CD8-positive, alpha-beta memory T cell (primary cell): ENCODE results near the gene COL4A3. TPM values are rescaled to one million over a fixed set of nuclear protein-coding genes. Genes with fewer than 3 reads are reported as not detected.

Experiments used
- CTCF ChIA-PET: fragments of 350-600 bp; sonication (Branson Sonifier 250); formaldehyde crosslinking; loops from one replicate; lab custom pipeline; 2021; ENCODE audit warnings: antibody characterized with exemption; lab: Charles Lee
- POLR2A ChIA-PET: fragments of 350-600 bp; sonication (Branson Sonifier 250); formaldehyde crosslinking; loops from one replicate; lab custom pipeline; 2021; ENCODE audit warnings: antibody characterized with exemption; lab: Charles Lee
- DNase-seq, 5 donors: peaks; one replicate each; pipeline versions ENCODE4 v3.0.0 to v3.0.0-alpha.2; 2020 to 2022; ENCODE audit warnings: mixed read lengths in 1 of 5
- H3K27ac ChIP-seq: one replicate; pipeline ENCODE4 v1.7.0; 2013; ENCODE audit warnings: low read depth, mild to moderate bottlenecking, low read length, moderate library complexity
- H3K27me3 ChIP-seq: 2 replicates; pipeline ENCODE4 v1.7.0; 2013; ENCODE audit warnings: low read length, mild to moderate bottlenecking; ENCODE audit not compliant: insufficient read depth, poor library complexity, severe bottlenecking
- H3K36me3 ChIP-seq: 2 replicates; pipeline ENCODE4 v1.7.0; 2013; ENCODE audit warnings: mild to moderate bottlenecking, low read length, moderate library complexity; ENCODE audit not compliant: insufficient read depth
- H3K4me1 ChIP-seq: 2 replicates; pipeline ENCODE4 v1.7.0; 2013; ENCODE audit warnings: mild to moderate bottlenecking, low read length, moderate library complexity; ENCODE audit not compliant: insufficient read depth
- H3K4me3 ChIP-seq: 2 replicates; pipeline ENCODE4 v1.7.0; 2013; ENCODE audit warnings: mild to moderate bottlenecking, low read length
- H3K9me3 ChIP-seq: 2 replicates; pipeline ENCODE4 v1.7.0; 2013; ENCODE audit warnings: mild to moderate bottlenecking, low read length
- H3K27ac Mint-ChIP-seq, 8 donors: one replicate each; pipeline ENCODE4 v1.8.0; 2020 to 2021; ENCODE audit warnings: mixed read lengths in 8 of 8, mild to moderate bottlenecking in 6 of 8, inconsistent platforms in 3 of 8, moderate library complexity in 3 of 8
- H3K27me3 Mint-ChIP-seq, 2 donors: one replicate each; pipeline ENCODE4 v1.8.0; 2020 to 2021; ENCODE audit warnings: mixed read lengths in 2 of 2, mild to moderate bottlenecking in 1 of 2, moderate library complexity in 1 of 2
- H3K36me3 Mint-ChIP-seq, 3 donors: one replicate each; pipeline ENCODE4 v1.8.0; 2020 to 2021; ENCODE audit warnings: mixed read lengths in 3 of 3, inconsistent platforms in 1 of 3, mild to moderate bottlenecking in 1 of 3
- H3K4me1 Mint-ChIP-seq, 3 donors: one replicate each; pipeline ENCODE4 v1.8.0; 2020 to 2021; ENCODE audit warnings: mixed read lengths in 3 of 3, inconsistent platforms in 1 of 3, mild to moderate bottlenecking in 1 of 3
- H3K4me3 Mint-ChIP-seq, 7 donors: one replicate each; pipeline ENCODE4 v1.8.0; 2020 to 2021; ENCODE audit warnings: mixed read lengths in 7 of 7, mild to moderate bottlenecking in 6 of 7, moderate library complexity in 4 of 7, inconsistent platforms in 2 of 7
- H3K9me3 Mint-ChIP-seq, 5 donors: one replicate each; pipeline ENCODE4 v1.8.0; 2020 to 2022; ENCODE audit warnings: mixed read lengths in 5 of 5, mild to moderate bottlenecking in 3 of 5, moderate library complexity in 2 of 5, inconsistent platforms in 1 of 5
- polyA plus RNA-seq: library from polyadenylated mRNA; unstranded; fragments of 300-500 nt; fragmentation: Illumina TruSeq; gene quantifications from one replicate; pipeline ENCODE4 v1.2.3, GENCODE V29; 2021
- total RNA-seq, 2 experiments: library from RNA; stranded (reverse); gene quantifications; one replicate each; pipeline ENCODE4 v1.2.3, GENCODE V29; 2021

Gene COL4A3
- total RNA-seq (not detected), polyA plus RNA-seq (not detected)

DNA sequence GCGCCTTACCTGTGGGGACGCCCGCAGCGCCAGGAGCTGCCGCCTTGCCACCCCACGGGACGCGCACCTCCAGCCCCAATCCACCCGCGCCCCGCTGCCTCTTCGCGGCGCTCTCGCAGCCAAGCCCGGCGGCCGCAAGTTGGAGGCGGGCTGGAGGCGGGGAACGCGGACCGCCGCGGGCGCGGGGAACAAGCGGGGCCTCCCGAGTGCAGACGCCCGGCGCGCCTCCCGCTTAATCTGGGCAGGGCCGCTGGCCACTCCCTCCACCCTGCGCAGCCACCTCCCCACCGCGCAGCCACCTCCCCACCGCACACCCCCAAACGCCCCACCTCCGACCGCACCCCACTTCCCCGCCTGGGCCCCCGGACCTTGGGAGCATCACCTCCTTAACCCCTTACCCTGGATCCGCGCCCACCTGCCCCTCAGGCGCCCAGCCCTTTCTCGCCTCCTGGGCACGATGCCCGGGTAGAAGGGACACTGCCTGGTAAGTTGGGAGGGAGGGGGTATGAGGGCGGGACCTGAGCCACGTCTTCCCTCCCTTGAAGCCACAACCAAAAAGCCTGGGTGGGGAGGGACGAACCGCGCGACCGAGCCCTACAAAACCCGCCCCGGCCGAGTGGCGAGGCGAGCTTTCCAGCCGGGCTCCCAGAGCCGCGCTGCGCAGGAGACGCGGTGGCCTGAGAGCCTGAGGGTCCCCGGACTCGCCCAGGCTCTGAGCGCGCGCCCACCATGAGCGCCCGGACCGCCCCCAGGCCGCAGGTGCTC is at the start of gene COL4A3, which contains the start of gene COL4A4:
Gene COL4A3 (plus strand): TSS at position 627 of the 765 bp plus-strand sequence. CDS start 103 bp downstream, at position 730.
Gene COL4A4 (minus strand): TSS at position 208 of the 765 bp plus-strand sequence. CDS start 16,722 bp downstream, outside the sequence.
- Histone ChIP-seq H3K36me3 (no peaks in the 10 kb centered on the region), H3K4me3 (no peak within 1 kb of the TSS), H3K4me1 (peaks cover 5% of the 10 kb centered on the region), H3K27me3 (peaks cover 16% of the 10 kb centered on the region), H3K27ac (no peak within 1 kb of the TSS), H3K9me3 (no peaks in the 10 kb centered on the region)
- H3K36me3 Mint-ChIP-seq, result peaks cover 0 to 1% (median under 1%) of the 10 kb centered on the region in 3 donors
- H3K4me3 Mint-ChIP-seq, result peak within 1 kb of the TSS; percentile 56 to 82 (median 70)
- H3K4me1 Mint-ChIP-seq, result peaks cover 7 to 20% (median 14%) of the 10 kb centered on the region in 3 donors
- CTCF ChIA-PET, result no interaction called here
- peak within 1 kb of the TSS in 1 of 8 donors; percentile 5 for H3K27ac Mint-ChIP-seq
- peaks cover 0 to 2% (median 1%) of the 10 kb centered on the region in 5 donors for H3K9me3 Mint-ChIP-seq
- H3K27me3 Mint-ChIP-seq, result peaks cover 38 to 75% of the 10 kb centered on the region in 2 donors
- no peak for DNase-seq
- POLR2A ChIA-PET, result no interaction called here

DNA sequence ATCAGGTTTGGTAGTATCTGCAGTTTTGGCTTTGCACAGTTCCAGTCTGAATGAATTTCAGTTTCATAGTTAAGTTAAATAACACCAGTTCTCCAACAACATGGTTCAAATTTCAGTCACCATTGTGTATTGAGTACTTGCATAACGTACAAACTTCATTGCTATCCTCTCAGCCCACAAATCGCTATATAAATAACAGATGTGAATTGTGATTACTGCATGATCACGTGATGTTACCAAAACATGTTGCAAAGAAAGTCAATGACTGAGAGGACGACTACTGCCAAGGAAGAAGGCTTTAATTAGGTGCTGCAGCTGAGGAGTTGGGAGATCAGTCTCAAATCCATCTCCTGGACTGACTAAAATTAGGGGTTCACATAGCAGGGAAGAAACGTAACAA is 48.7 kb upstream of the COL4A3 start:
- Mint-ChIP-seq H3K4me3 (no peak overlapping the region), H3K4me1 (no peaks in the 10 kb centered on the region)
- no peak for DNase-seq

DNA sequence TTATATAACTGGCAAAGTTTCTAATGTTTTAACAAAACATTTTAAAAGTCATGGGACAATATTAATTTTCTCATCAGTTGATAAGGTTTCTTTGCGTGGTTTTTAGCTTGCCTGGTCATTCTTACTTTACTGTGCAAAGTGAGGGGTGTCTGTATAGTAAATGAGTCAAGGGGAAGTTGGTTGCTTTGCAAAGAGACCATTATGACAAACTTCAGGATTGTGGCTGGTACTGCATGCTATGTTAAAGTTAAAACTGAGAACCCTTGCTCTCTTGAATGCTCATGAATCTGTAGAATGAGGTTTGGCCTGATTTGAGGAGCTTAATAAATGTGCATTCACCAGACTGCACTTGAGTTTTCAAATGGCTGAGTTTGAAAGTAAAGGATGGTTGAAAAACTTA is 47.4 kb upstream of the COL4A3 start:
- no peaks in the 10 kb centered on the region for H3K4me1 Mint-ChIP-seq
- H3K36me3 ChIP-seq, result no peaks in the 10 kb centered on the region
- DNase-seq, result no peak
- no peaks in the 10 kb centered on the region for H3K36me3 Mint-ChIP-seq
- H3K9me3 ChIP-seq, result no peaks in the 10 kb centered on the region
- H3K4me3 ChIP-seq, result no peak overlapping the region
- CTCF ChIA-PET, result no interaction called here
- POLR2A ChIA-PET, result no interaction called here
- peaks cover 2 to 5% of the 10 kb centered on the region in 2 donors for H3K27me3 Mint-ChIP-seq
- H3K4me3 Mint-ChIP-seq, result no peak overlapping the region
- no peaks in the 10 kb centered on the region for H3K27me3 ChIP-seq
- H3K9me3 Mint-ChIP-seq, result no peaks in the 10 kb centered on the region
- no peaks in the 10 kb centered on the region for H3K4me1 ChIP-seq
- H3K27ac ChIP-seq, result no peak overlapping the region
- no peak overlapping the region for H3K27ac Mint-ChIP-seq

More for the DNA sequence above, 48.7 kb upstream of the COL4A3 start:
- Histone ChIP-seq H3K27ac (no peak overlapping the region), H3K27me3 (no peaks in the 10 kb centered on the region), H3K36me3 (no peaks in the 10 kb centered on the region), H3K9me3 (no peaks in the 10 kb centered on the region), H3K4me1 (no peaks in the 10 kb centered on the region), H3K4me3 (no peak overlapping the region)
- Mint-ChIP-seq H3K36me3 (no peaks in the 10 kb centered on the region), H3K27me3 (peaks cover 2 to 5% of the 10 kb centered on the region in 2 donors), H3K27ac (no peak overlapping the region), H3K9me3 (no peaks in the 10 kb centered on the region)
- CTCF ChIA-PET, result no interaction called here
- POLR2A ChIA-PET, result no interaction called here

DNA sequence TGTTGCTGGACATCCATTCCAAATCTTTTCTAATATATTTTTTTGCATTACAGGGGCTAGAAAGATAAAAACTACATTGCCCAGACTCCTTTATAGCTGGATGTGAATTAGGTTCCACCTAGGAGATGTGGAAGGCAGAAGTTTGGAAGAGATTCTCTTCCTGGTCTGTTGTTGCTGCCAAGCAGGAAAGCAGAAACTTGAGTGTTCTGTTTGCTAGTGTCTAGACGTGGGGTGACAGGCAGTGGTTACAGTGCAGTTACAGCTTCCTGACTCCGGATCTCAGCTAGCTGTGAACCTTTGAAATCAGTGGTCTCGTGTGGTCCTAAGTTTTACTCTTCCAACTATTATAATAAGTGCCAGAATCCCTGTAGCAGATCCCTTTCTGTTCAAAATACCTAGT is 46.6 kb upstream of the COL4A3 start:
- Mint-ChIP-seq H3K4me1 (no peaks in the 10 kb centered on the region), H3K4me3 (no peak overlapping the region), H3K27ac (no peak overlapping the region), H3K36me3 (no peaks in the 10 kb centered on the region), H3K27me3 (peaks cover 2 to 8% of the 10 kb centered on the region in 2 donors), H3K9me3 (no peaks in the 10 kb centered on the region)
- no peaks in the 10 kb centered on the region for H3K27me3 ChIP-seq
- no peak for DNase-seq
- H3K27ac ChIP-seq, result no peak overlapping the region
- H3K4me3 ChIP-seq, result no peak overlapping the region
- H3K4me1 ChIP-seq, result no peaks in the 10 kb centered on the region
- CTCF ChIA-PET, result no interaction called here
- POLR2A ChIA-PET, result no interaction called here
- H3K36me3 ChIP-seq, result no peaks in the 10 kb centered on the region
- no peaks in the 10 kb centered on the region for H3K9me3 ChIP-seq

DNA sequence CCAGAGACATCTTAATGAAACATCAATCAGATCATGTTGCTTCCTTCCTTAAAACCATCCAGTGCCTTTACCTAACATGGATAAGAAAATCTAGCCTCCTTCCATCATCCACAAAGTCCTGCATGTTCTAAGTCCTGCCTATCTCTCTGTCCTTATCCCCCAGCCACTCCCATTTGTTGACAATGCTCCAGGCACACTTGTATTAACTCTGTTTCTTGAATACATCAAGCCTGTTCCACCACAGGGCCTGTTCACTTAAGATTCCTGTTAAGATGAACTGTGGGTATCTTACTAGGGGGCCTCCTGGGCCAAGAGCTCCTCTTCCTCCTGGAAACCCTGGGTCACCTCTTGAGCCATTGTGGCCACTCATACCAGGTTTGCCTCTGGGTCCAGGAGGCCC is 46.1 kb upstream of the COL4A3 start:
- Mint-ChIP-seq H3K27me3 (peaks cover 2 to 12% of the 10 kb centered on the region in 2 donors), H3K4me1 (no peaks in the 10 kb centered on the region), H3K4me3 (peak overlapping the region in 1 of 7 donors; percentile 0), H3K9me3 (no peaks in the 10 kb centered on the region), H3K36me3 (no peaks in the 10 kb centered on the region), H3K27ac (no peak overlapping the region)
- Histone ChIP-seq H3K4me3 (no peak overlapping the region), H3K27ac (no peak overlapping the region), H3K27me3 (no peaks in the 10 kb centered on the region), H3K9me3 (no peaks in the 10 kb centered on the region), H3K4me1 (no peaks in the 10 kb centered on the region), H3K36me3 (no peaks in the 10 kb centered on the region)
- ChIA-PET POLR2A (no interaction called here), CTCF (no interaction called here)
- DNase-seq, result no peak

DNA sequence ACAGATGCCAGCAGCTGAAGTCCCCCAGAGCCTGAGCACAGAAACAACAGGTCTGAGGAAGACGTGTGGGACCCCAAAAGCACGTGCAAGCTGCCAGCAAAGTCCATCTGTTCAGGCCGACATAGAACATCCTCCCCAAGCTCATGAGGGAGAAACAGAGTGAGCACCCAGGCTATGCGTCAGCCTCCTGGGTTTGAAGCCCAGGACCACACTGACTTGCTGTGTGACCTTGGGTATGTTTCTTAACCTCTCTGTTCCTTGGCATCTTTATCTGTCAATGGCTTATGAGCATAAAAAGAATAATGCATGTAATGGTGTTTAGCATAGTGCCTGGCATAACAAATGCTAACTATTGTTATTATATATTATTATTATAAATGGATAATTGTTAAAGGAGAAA is 40.7 kb upstream of the COL4A3 start:
- Mint-ChIP-seq H3K36me3 (no peaks in the 10 kb centered on the region), H3K27me3 (peaks cover 5 to 23% of the 10 kb centered on the region in 2 donors), H3K4me3 (no peak overlapping the region), H3K9me3 (peaks cover 0 to 2% (median 0%) of the 10 kb centered on the region in 5 donors), H3K27ac (no peak overlapping the region), H3K4me1 (no peaks in the 10 kb centered on the region)
- Histone ChIP-seq H3K4me1 (no peaks in the 10 kb centered on the region), H3K27me3 (peaks cover 4% of the 10 kb centered on the region), H3K36me3 (no peaks in the 10 kb centered on the region), H3K4me3 (no peak overlapping the region), H3K9me3 (no peaks in the 10 kb centered on the region), H3K27ac (no peak overlapping the region)
- ChIA-PET CTCF (no interaction called here), POLR2A (no interaction called here)
- DNase-seq, result no peak

DNA sequence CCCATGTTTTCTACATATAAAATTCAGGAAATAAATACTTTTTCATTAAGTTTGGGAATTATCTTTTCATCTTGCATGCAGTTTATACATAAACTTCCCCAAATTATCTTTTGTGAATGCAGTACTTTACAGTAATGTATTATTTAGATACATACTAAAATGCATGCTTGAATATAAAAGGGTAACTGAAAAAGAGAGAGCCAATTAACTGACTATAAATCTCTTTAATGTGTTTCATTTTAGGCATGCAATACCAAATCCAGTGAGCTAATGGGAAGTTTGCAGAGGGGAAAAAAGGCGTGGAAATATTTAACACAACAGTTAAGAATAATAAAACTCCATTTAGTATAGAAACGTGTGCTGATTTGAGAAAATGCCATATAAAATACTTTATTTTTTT is 39.6 kb upstream of the COL4A3 start:
- Histone ChIP-seq H3K36me3 (no peaks in the 10 kb centered on the region), H3K9me3 (no peaks in the 10 kb centered on the region), H3K4me3 (no peak overlapping the region), H3K4me1 (no peaks in the 10 kb centered on the region), H3K27ac (no peak overlapping the region), H3K27me3 (peaks cover 4% of the 10 kb centered on the region)
- ChIA-PET POLR2A (no interaction called here), CTCF (no interaction called here)
- H3K27me3 Mint-ChIP-seq, result peaks cover 9 to 28% of the 10 kb centered on the region in 2 donors
- H3K9me3 Mint-ChIP-seq, result peaks cover 0 to 2% (median 0%) of the 10 kb centered on the region in 5 donors
- no peak overlapping the region for H3K27ac Mint-ChIP-seq
- no peaks in the 10 kb centered on the region for H3K36me3 Mint-ChIP-seq
- H3K4me3 Mint-ChIP-seq, result no peak overlapping the region
- no peaks in the 10 kb centered on the region for H3K4me1 Mint-ChIP-seq
- DNase-seq, result no peak

DNA sequence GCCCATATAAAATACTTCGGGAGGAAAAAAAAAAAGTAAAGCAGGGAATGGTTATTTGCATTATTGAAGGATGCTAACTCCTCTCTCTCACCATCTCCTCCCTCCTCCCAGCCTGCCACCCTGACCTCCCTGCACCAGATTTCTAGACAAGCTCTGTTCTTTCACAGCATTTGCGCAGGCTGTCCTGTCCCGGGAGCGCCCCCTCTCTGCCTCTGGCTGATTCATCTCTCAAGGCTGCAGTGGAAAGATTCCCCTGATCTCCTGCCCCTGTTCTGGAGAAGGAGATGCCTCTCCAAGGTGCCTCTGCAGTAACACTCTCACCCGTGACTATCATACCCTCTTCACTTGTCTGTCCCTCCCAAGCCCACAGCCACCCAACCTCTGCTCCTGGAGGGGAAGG is 38.9 kb upstream of the COL4A3 start:
- Histone ChIP-seq H3K36me3 (no peaks in the 10 kb centered on the region), H3K4me3 (no peak overlapping the region), H3K27me3 (peaks cover 4% of the 10 kb centered on the region), H3K4me1 (no peaks in the 10 kb centered on the region), H3K9me3 (no peaks in the 10 kb centered on the region), H3K27ac (no peak overlapping the region)
- Mint-ChIP-seq H3K9me3 (peaks cover 0 to 2% (median 0%) of the 10 kb centered on the region in 5 donors), H3K4me1 (no peaks in the 10 kb centered on the region), H3K4me3 (no peak overlapping the region), H3K27me3 (peaks cover 9 to 31% of the 10 kb centered on the region in 2 donors), H3K36me3 (no peaks in the 10 kb centered on the region), H3K27ac (no peak overlapping the region)
- CTCF ChIA-PET, result no interaction called here
- POLR2A ChIA-PET, result no interaction called here
- DNase-seq, result no peak
